Loucy (cell line): ENCODE measurements around the gene NECTIN3.

Source experiments
- H2AFZ ChIP-seq: fragments of 200-600 bp; sonication (generic); 2 replicates; pipeline ENCODE4 v1.6.0; 2016; ENCODE audit warnings: antibody characterized with exemption, mild to moderate bottlenecking, low read length, moderate library complexity
- H3F3A ChIP-seq: fragments of 200-600 bp; 2 replicates; pipeline ENCODE4 v1.6.0; 2016; ENCODE audit warnings: antibody characterized with exemption, low read depth, mild to moderate bottlenecking
- H3K27me3 ChIP-seq: fragments of 200-600 bp; sonication (generic); 2 replicates; pipeline ENCODE4 v1.6.1; 2014; ENCODE audit warnings: low read length, mild to moderate bottlenecking; ENCODE audit not compliant: insufficient read depth, poor library complexity, severe bottlenecking
- H3K36me3 ChIP-seq: fragments of 200-600 bp; sonication (generic); 2 replicates; pipeline ENCODE4 v1.6.1; 2016; ENCODE audit warnings: low read length; ENCODE audit not compliant: insufficient read depth
- H3K4me1 ChIP-seq: fragments of 200-600 bp; sonication (generic); 2 replicates; pipeline ENCODE4 v1.5.1; 2014; ENCODE audit warnings: low read length, mild to moderate bottlenecking; ENCODE audit not compliant: insufficient read depth, poor library complexity, severe bottlenecking
- H3K4me2 ChIP-seq: fragments of 200-600 bp; sonication (generic); 2 replicates; pipeline ENCODE4 v1.6.0; 2014; ENCODE audit warnings: antibody characterized with exemption, low read length, low read depth, mild to moderate bottlenecking; ENCODE audit not compliant: poor library complexity, severe bottlenecking
- H3K4me3 ChIP-seq: fragments of 200-600 bp; sonication (generic); 2 replicates; pipeline ENCODE4 v1.5.1; 2014; ENCODE audit warnings: low read length, mild to moderate bottlenecking, mixed read lengths; ENCODE audit not compliant: poor library complexity, severe bottlenecking
- H3K79me2 ChIP-seq: fragments of 200-600 bp; sonication (generic); 2 replicates; pipeline ENCODE4 v1.6.1; 2014; ENCODE audit warnings: low read length; ENCODE audit not compliant: insufficient read depth
- H3K9ac ChIP-seq: fragments of 200-600 bp; sonication (generic); 2 replicates; pipeline ENCODE4 v1.6.0; 2014; ENCODE audit warnings: mild to moderate bottlenecking, low read depth, low read length, moderate library complexity; ENCODE audit not compliant: poor library complexity, severe bottlenecking
- H3K9me2 ChIP-seq: fragments of 200-600 bp; sonication (generic); replicated peaks from 2 replicates; pipeline ENCODE4 v1.6.1; 2016; ENCODE audit warnings: low read depth, low read length, mixed read lengths
- H3K9me3 ChIP-seq: fragments of 200-600 bp; sonication (generic); 2 replicates; pipeline ENCODE4 v1.6.1; 2014; ENCODE audit warnings: mild to moderate bottlenecking, antibody characterized with exemption, low read length, low read depth; ENCODE audit not compliant: insufficient read depth
- H4K20me1 ChIP-seq: fragments of 200-600 bp; sonication (generic); 2 replicates; pipeline ENCODE4 v1.6.0; 2014; ENCODE audit warnings: antibody characterized with exemption, low read length, mild to moderate bottlenecking; ENCODE audit not compliant: insufficient read depth, poor library complexity, severe bottlenecking
- EZH2phosphoT487 ChIP-seq: fragments of 200-600 bp; IDR thresholded peaks from 2 replicates; pipeline ENCODE4 v1.6.1; 2018; ENCODE audit warnings: antibody characterized with exemption, mild to moderate bottlenecking, moderate library complexity, borderline replicate concordance
- TF ChIP-seq, protein P1 (sequence below): fragments of 200-600 bp; sonication (generic); conservative IDR thresholded peaks from 2 replicates; pipeline ENCODE4 v1.5.1; 2014; ENCODE audit warnings: mild to moderate bottlenecking, antibody characterized with exemption, low read length

Gene NECTIN3

GRCh38 chr3:111072031-111072921 lies 660 bp downstream of the NECTIN3 start:
- Histone ChIP-seq H3K4me2 (peak overlapping the region; percentile 94), H3K9ac (peak overlapping the region; percentile 80), H3K9me3 (no peaks in the 10 kb centered on the region), H4K20me1 (peaks cover 6% of the 10 kb centered on the region), H3K4me3 (peak overlapping the region; percentile 87), H3F3A (0 out of 2 replicates have a peak, but pooled peaks cover 4% of the 10 kb centered on the region), H3K4me1 (peaks cover 33% of the 10 kb centered on the region), H3K79me2 (peaks cover 36% of the 10 kb centered on the region), H3K9me2 (no peaks in the 10 kb centered on the region), H3K36me3 (no peaks in the 10 kb centered on the region), H3K27me3 (peaks cover 6% of the 10 kb centered on the region), H2AFZ (peak overlapping the region; percentile 91)
- TF ChIP-seq, protein P1, sequence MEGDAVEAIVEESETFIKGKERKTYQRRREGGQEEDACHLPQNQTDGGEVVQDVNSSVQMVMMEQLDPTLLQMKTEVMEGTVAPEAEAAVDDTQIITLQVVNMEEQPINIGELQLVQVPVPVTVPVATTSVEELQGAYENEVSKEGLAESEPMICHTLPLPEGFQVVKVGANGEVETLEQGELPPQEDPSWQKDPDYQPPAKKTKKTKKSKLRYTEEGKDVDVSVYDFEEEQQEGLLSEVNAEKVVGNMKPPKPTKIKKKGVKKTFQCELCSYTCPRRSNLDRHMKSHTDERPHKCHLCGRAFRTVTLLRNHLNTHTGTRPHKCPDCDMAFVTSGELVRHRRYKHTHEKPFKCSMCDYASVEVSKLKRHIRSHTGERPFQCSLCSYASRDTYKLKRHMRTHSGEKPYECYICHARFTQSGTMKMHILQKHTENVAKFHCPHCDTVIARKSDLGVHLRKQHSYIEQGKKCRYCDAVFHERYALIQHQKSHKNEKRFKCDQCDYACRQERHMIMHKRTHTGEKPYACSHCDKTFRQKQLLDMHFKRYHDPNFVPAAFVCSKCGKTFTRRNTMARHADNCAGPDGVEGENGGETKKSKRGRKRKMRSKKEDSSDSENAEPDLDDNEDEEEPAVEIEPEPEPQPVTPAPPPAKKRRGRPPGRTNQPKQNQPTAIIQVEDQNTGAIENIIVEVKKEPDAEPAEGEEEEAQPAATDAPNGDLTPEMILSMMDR: no peak
- TF ChIP-seq EZH2phosphoT487: no peak

- Histone ChIP-seq H3K4me2 (peak overlapping the region; percentile 94), H4K20me1 (peaks cover 6% of the 10 kb centered on the region), H3K27me3 (peaks cover 6% of the 10 kb centered on the region), H3K36me3 (no peaks in the 10 kb centered on the region), H3K9ac (peak overlapping the region; percentile 80), H3K9me2 (no peaks in the 10 kb centered on the region), H3K4me3 (peak overlapping the region; percentile 87), H2AFZ (no peak overlapping the region), H3K9me3 (no peaks in the 10 kb centered on the region), H3F3A (0 out of 2 replicates have a peak, but pooled peaks cover 4% of the 10 kb centered on the region), H3K4me1 (peaks cover 37% of the 10 kb centered on the region), H3K79me2 (peaks cover 36% of the 10 kb centered on the region)
- no peak for TF ChIP-seq EZH2phosphoT487
Measured at GRCh38 chr3:111073218-111073617, 1.6 kb downstream of the NECTIN3 start.

GRCh38 chr3:111076732-111077131 lies 5.1 kb downstream of the NECTIN3 start:
- Histone ChIP-seq H3K4me2 (peak overlapping the region; percentile 94), H3K36me3 (no peaks in the 10 kb centered on the region), H3K27me3 (peaks cover 6% of the 10 kb centered on the region), H3K79me2 (peaks cover 36% of the 10 kb centered on the region), H3K9ac (no peak overlapping the region), H3K9me2 (no peaks in the 10 kb centered on the region), H2AFZ (no peak overlapping the region), H3K9me3 (no peaks in the 10 kb centered on the region), H3K4me1 (peaks cover 52% of the 10 kb centered on the region), H3F3A (no peaks in the 10 kb centered on the region), H3K4me3 (no peak overlapping the region), H4K20me1 (peaks cover 6% of the 10 kb centered on the region)
- TF ChIP-seq, protein P1: no peak
- no peak for TF ChIP-seq EZH2phosphoT487
